Endothelial cell of umbilical vein (primary cell): ENCODE results near the gene CLSTN2.

ENCODE experiments used
- EZH2 ChIP-seq: IDR thresholded peaks from 2 replicates; pipeline ENCODE4 v1.6.1; 2012; ENCODE audit warnings: borderline replicate concordance, low read depth, mild to moderate bottlenecking, moderate library complexity, low read length, inconsistent platforms; ENCODE audit not compliant: severe bottlenecking
- FOS ChIP-seq: IDR thresholded peaks from 2 replicates; pipeline ENCODE4 v1.6.1; 2011; ENCODE audit warnings: mild to moderate bottlenecking, low read length, moderate library complexity, borderline replicate concordance; ENCODE audit not compliant: insufficient read depth
- MYC ChIP-seq: IDR thresholded peaks from one replicate; pipeline ENCODE4 v1.6.1; 2011; ENCODE audit warnings: mild to moderate bottlenecking, low read depth, low read length
- POLR2A ChIP-seq: IDR thresholded peaks from 2 replicates; pipeline ENCODE4 v1.6.1; 2012; ENCODE audit warnings: low read depth, mild to moderate bottlenecking, control low read depth, low read length
- TF ChIP-seq, protein P1 (sequence below), 2 donors: IDR thresholded peaks; 1 replicate in 1 of 2; 2 replicates in 1 of 2; pipeline ENCODE4 v1.5.1; 2011; ENCODE audit warnings: low read length in 2 of 2, mild to moderate bottlenecking in 2 of 2, moderate library complexity in 2 of 2, control low read depth in 1 of 2, inconsistent platforms in 1 of 2, low read depth in 1 of 2; ENCODE audit not compliant: insufficient read depth in 1 of 2; ENCODE audit errors: extremely low read depth in 1 of 2

DNA sequence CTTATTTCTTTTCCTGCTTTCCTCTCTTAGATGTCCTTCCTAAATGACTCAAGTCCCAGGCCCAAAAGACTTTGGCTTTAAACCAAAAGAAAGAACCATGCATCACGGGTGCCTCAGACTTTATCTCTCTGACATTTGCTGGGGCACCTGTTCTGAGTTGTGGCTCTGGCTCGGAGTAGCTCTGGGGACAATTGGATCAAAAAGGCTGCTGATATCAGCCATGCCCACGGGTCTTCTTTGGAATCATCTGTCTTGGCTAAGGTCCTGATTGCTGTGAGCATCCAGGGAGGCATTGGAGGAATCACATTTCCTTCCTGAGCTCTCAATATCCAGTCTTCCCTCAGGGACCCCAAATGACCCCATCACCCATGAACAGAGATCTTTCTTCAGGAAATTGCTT lies 59.9 kb downstream of the CLSTN2 start:
- TF ChIP-seq, protein P1, sequence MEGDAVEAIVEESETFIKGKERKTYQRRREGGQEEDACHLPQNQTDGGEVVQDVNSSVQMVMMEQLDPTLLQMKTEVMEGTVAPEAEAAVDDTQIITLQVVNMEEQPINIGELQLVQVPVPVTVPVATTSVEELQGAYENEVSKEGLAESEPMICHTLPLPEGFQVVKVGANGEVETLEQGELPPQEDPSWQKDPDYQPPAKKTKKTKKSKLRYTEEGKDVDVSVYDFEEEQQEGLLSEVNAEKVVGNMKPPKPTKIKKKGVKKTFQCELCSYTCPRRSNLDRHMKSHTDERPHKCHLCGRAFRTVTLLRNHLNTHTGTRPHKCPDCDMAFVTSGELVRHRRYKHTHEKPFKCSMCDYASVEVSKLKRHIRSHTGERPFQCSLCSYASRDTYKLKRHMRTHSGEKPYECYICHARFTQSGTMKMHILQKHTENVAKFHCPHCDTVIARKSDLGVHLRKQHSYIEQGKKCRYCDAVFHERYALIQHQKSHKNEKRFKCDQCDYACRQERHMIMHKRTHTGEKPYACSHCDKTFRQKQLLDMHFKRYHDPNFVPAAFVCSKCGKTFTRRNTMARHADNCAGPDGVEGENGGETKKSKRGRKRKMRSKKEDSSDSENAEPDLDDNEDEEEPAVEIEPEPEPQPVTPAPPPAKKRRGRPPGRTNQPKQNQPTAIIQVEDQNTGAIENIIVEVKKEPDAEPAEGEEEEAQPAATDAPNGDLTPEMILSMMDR (IDR thresholded peaks at IDR 0.05; ENCODE audit: extremely low read depth in 1 of 2, insufficient read depth in 1 of 2, low read depth in 1 of 2, low read length in 2 of 2), result no peak
- no peak for TF ChIP-seq POLR2A
- TF ChIP-seq EZH2, result no peak
- no peak for TF ChIP-seq MYC
- TF ChIP-seq FOS, result no peak
